Measurements from ENCODE around the gene PIK3AP1. TPM values are rescaled to one million over a fixed set of nuclear protein-coding genes. Genes with fewer than 3 reads are reported as not detected.

Gene PIK3AP1
- total RNA-seq, 1 experiment from 2014 or later: 1.6 TPM

DNA sequence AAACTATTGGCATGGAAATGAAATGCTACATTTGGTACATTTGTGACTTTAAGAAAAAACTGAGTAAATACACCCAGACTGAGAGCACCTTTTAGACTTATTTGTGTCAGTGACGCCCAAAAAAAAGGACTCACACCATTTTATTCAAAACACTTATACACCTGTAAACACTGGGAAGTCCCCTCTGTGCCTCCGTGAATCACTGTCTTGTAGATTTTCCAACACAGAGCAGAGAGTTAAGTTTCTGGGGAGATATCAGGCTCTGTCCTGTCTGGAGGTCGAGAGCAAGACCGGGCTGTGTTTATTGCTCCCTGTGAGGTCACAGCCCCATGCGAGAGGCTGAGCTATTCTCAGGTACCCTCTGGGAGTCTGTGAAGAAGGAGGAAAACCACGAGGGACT is 72.8 kb downstream of the PIK3AP1 start:
- POLR2A ChIA-PET: interaction anchor here (1.1 kb wide), 1 partner anchor 26 kb away, joined by 4 read pairs; no protein-coding TSS in a partner anchor
- peaks cover 1% of the 10 kb centered on the region; the same call in 1 of the 2 replicates for H3K36me3 ChIP-seq (ENCODE audit: control insufficient read depth, insufficient read depth, low read length)
- no peak for DNase-seq
- no peak overlapping the region for H3K27ac Mint-ChIP-seq (ENCODE audit: unreplicated experiment)
- no peaks in the 10 kb centered on the region for H3K27me3 Mint-ChIP-seq (ENCODE audit: insufficient read depth, unreplicated experiment)
- no peaks in the 10 kb centered on the region for H3K4me1 ChIP-seq
- CTCF ChIA-PET: no interaction called here
- H3K27me3 ChIP-seq (replicated peaks; ENCODE audit: control insufficient read depth, insufficient read depth, low read length): no peaks in the 10 kb centered on the region
- no peaks in the 10 kb centered on the region for H3K36me3 Mint-ChIP-seq (ENCODE audit: insufficient read depth, unreplicated experiment)
- peaks cover 6% of the 10 kb centered on the region for H3K4me1 Mint-ChIP-seq (ENCODE audit: low read depth, unreplicated experiment)
- H3K4me3 Mint-ChIP-seq (ENCODE audit: unreplicated experiment): no peak overlapping the region
- intact Hi-C loops (cut with micrococcal nuclease; ENCODE audit: unreplicated experiment): loop anchor here (10.0 kb wide), 1 partner anchor 253 kb away; no protein-coding TSS in a partner anchor
- H3K4me3 ChIP-seq (ENCODE audit: low read depth, low read length): no peak overlapping the region
- H3K9me3 Mint-ChIP-seq (ENCODE audit: unreplicated experiment): no peaks in the 10 kb centered on the region
- TF ChIP-seq CTCF (IDR thresholded peaks at IDR 0.05; ENCODE audit: insufficient read depth in 1 of 2, low read depth in 1 of 2, low read length in 1 of 2, severe bottlenecking in 1 of 2, unreplicated experiment in 1 of 2): no peak
- BruUV-seq (replicated peaks): no TSS peak
- no peaks in the 10 kb centered on the region for H3K9me3 ChIP-seq

GRCh38 chr10:96646751-96647166 is 73.6 kb downstream of the PIK3AP1 start:
- Mint-ChIP-seq H3K36me3 (ENCODE audit: insufficient read depth, unreplicated experiment) (no peaks in the 10 kb centered on the region), H3K27ac (ENCODE audit: unreplicated experiment) (no peak overlapping the region), H3K27me3 (ENCODE audit: insufficient read depth, unreplicated experiment) (no peaks in the 10 kb centered on the region), H3K4me3 (ENCODE audit: unreplicated experiment) (no peak overlapping the region), H3K9me3 (ENCODE audit: unreplicated experiment) (no peaks in the 10 kb centered on the region), H3K4me1 (ENCODE audit: low read depth, unreplicated experiment) (peaks cover 6% of the 10 kb centered on the region)
- Histone ChIP-seq H3K9me3 (no peaks in the 10 kb centered on the region), H3K36me3 (ENCODE audit: control insufficient read depth, insufficient read depth, low read length) (peaks cover 1% of the 10 kb centered on the region; the same call in 1 of the 2 replicates), H3K4me3 (ENCODE audit: low read depth, low read length) (no peak overlapping the region), H3K27me3 (replicated peaks; ENCODE audit: control insufficient read depth, insufficient read depth, low read length) (no peaks in the 10 kb centered on the region), H3K4me1 (no peaks in the 10 kb centered on the region)
- intact Hi-C loops (cut with micrococcal nuclease; ENCODE audit: unreplicated experiment): loop anchor here (10.0 kb wide), 1 partner anchor 252 kb away; no protein-coding TSS in a partner anchor
- ChIA-PET CTCF (interaction anchor here (0.8 kb wide), 1 partner anchor 27 kb away, joined by 3 read pairs; no protein-coding TSS in a partner anchor), POLR2A (interaction anchor here (1.1 kb wide), 1 partner anchor 27 kb away, joined by 4 read pairs; no protein-coding TSS in a partner anchor)
- no TSS peak for BruUV-seq (replicated peaks)
- TF ChIP-seq CTCF (IDR thresholded peaks at IDR 0.05; ENCODE audit: insufficient read depth in 1 of 2, low read depth in 1 of 2, low read length in 1 of 2, severe bottlenecking in 1 of 2, unreplicated experiment in 1 of 2): no peak
- no peak for DNase-seq

GRCh38 chr10:96646301-96646700 is 74.0 kb downstream of the PIK3AP1 start:
- ChIA-PET POLR2A (interaction anchor here (1.1 kb wide), 1 partner anchor 27 kb away, joined by 4 read pairs; no protein-coding TSS in a partner anchor), CTCF (interaction anchor here (0.8 kb wide), 1 partner anchor 28 kb away, joined by 3 read pairs; no protein-coding TSS in a partner anchor)
- Mint-ChIP-seq H3K4me3 (ENCODE audit: unreplicated experiment) (no peak overlapping the region), H3K4me1 (ENCODE audit: low read depth, unreplicated experiment) (peaks cover 6% of the 10 kb centered on the region), H3K36me3 (ENCODE audit: insufficient read depth, unreplicated experiment) (no peaks in the 10 kb centered on the region), H3K9me3 (ENCODE audit: unreplicated experiment) (no peaks in the 10 kb centered on the region), H3K27ac (ENCODE audit: unreplicated experiment) (no peak overlapping the region), H3K27me3 (ENCODE audit: insufficient read depth, unreplicated experiment) (no peaks in the 10 kb centered on the region)
- no peak for TF ChIP-seq CTCF (IDR thresholded peaks at IDR 0.05; ENCODE audit: insufficient read depth in 1 of 2, low read depth in 1 of 2, low read length in 1 of 2, severe bottlenecking in 1 of 2, unreplicated experiment in 1 of 2)
- no peak for DNase-seq
- Histone ChIP-seq H3K36me3 (ENCODE audit: control insufficient read depth, insufficient read depth, low read length) (peaks cover 1% of the 10 kb centered on the region; the same call in 1 of the 2 replicates), H3K9me3 (no peaks in the 10 kb centered on the region), H3K4me1 (peaks cover under 1% of the 10 kb centered on the region; the same call in 1 of the 2 replicates), H3K27me3 (replicated peaks; ENCODE audit: control insufficient read depth, insufficient read depth, low read length) (no peaks in the 10 kb centered on the region), H3K4me3 (ENCODE audit: low read depth, low read length) (no peak overlapping the region)
- no TSS peak for BruUV-seq (replicated peaks)
- intact Hi-C loops (cut with micrococcal nuclease; ENCODE audit: unreplicated experiment): loop anchor here (10.0 kb wide), 1 partner anchor 252 kb away; no protein-coding TSS in a partner anchor

Data from Caco-2 (cell line).